AG04450 (cell line): ENCODE measurements around the gene RAB40C. TPM values are rescaled to one million over a fixed set of nuclear protein-coding genes. Genes with fewer than 3 reads are reported as not detected.
"Not testable (repeated sequence)": the region's sequence is repeated elsewhere in the genome, so short reads cannot be mapped to it uniquely, and the experiment has no call there.

Experiments used
- CTCF ChIA-PET: fragments of 300-600, 350-600 bp; formaldehyde crosslinking; extraction: SDS; loops from one replicate; lab custom pipeline; 2022; ENCODE audit warnings: antibody characterized with exemption, inconsistent platforms; lab: Charles Lee
- POLR2A ChIA-PET: fragments of 350-600 bp; formaldehyde crosslinking; extraction: SDS; loops from one replicate; lab custom pipeline; 2021; ENCODE audit warnings: antibody characterized with exemption, inconsistent platforms; lab: Yijun Ruan, JAX
- DNase-seq: peaks from one replicate; pipeline ENCODE4 v3.0.0-alpha.2; 2011; ENCODE audit warnings: low read depth, low spot score
- H3K27ac ChIP-seq: one replicate; pipeline ENCODE4 v1.5.1; 2012; ENCODE audit warnings: low read depth, low read length, control low read depth
- H3K27me3 ChIP-seq: one replicate; pipeline ENCODE4 v1.6.0; 2012; ENCODE audit warnings: low read length; ENCODE audit not compliant: control insufficient read depth, insufficient read depth
- H3K4me3 ChIP-seq: 2 replicates; pipeline ENCODE4 v1.5.1; 2011; ENCODE audit warnings: mild to moderate bottlenecking, low read depth, low read length, control low read depth
- H3K9me3 ChIP-seq: 2 replicates; pipeline ENCODE4 v1.5.1; 2012; ENCODE audit warnings: low read length; ENCODE audit not compliant: control insufficient read depth, insufficient read depth
- CTCF ChIP-seq: IDR thresholded peaks from 2 replicates; pipeline ENCODE4 v1.5.1; 2011; ENCODE audit warnings: low read depth, low read length, control low read depth, inconsistent platforms
- polyA plus RNA-seq: library from polyadenylated mRNA; depleted of rRNA; stranded (reverse); fragments of >200 nt; gene quantifications from 2 replicates; pipeline ENCODE4 v1.2.3, GENCODE V29; 2011

RAB40C gene
- polyA plus RNA-seq, 1 experiment = 4.2 TPM

- POLR2A ChIA-PET = no interaction called here
- Histone ChIP-seq H3K9me3 (peaks cover 1% of the 10 kb centered on the region; the same call in 1 of the 2 replicates), H3K27me3 (no peaks in the 10 kb centered on the region), H3K27ac (no peak overlapping the region), H3K4me3 (no peak overlapping the region)
- DNase-seq = no peak
- CTCF ChIA-PET = no interaction called here
- no peak for TF ChIP-seq CTCF
Measured at GRCh38 chr16:593807-594206, 3.9 kb downstream of the RAB40C start.

GRCh38 chr16:595094-595528, 5.2 kb downstream of the RAB40C start:
- ChIA-PET CTCF (no interaction called here), POLR2A (no interaction called here)
- no peak for DNase-seq
- Histone ChIP-seq H3K27ac (no peak overlapping the region), H3K9me3 (peaks cover 8% of the 10 kb centered on the region), H3K27me3 (no peaks in the 10 kb centered on the region), H3K4me3 (no peak overlapping the region)
- TF ChIP-seq CTCF = no peak

GRCh38 chr16:595942-596735, 6.3 kb downstream of the RAB40C start:
- DNase-seq = no peak
- no peaks in the 10 kb centered on the region for H3K27me3 ChIP-seq
- no peak overlapping the region for H3K4me3 ChIP-seq
- no peak for TF ChIP-seq CTCF
- peaks cover 8% of the 10 kb centered on the region for H3K9me3 ChIP-seq
- POLR2A ChIA-PET = interaction anchor here (0.6 kb wide), 1 partner anchor 11 kb away, joined by 4 read pairs; no protein-coding TSS in a partner anchor
- no peak overlapping the region for H3K27ac ChIP-seq
- CTCF ChIA-PET = no interaction called here

- DNase-seq = no peak
- no peak for TF ChIP-seq CTCF
- Histone ChIP-seq H3K27me3 (no peaks in the 10 kb centered on the region), H3K4me3 (no peak overlapping the region), H3K27ac (no peak overlapping the region), H3K9me3 (peaks cover 8% of the 10 kb centered on the region)
- CTCF ChIA-PET = no interaction called here
- POLR2A ChIA-PET = interaction anchor here (0.6 kb wide), 1 partner anchor 10 kb away, joined by 4 read pairs; no protein-coding TSS in a partner anchor
Measured at GRCh38 chr16:596736-597060, 6.8 kb downstream of the RAB40C start.

GRCh38 chr16:597655-598054, 7.8 kb downstream of the RAB40C start:
- not testable (repeated sequence) for DNase-seq, H3K9me3 ChIP-seq, H3K27ac ChIP-seq, H3K27me3 ChIP-seq, H3K4me3 ChIP-seq
- CTCF ChIA-PET = interaction anchor here (0.7 kb wide), 1 partner anchor 217 kb away, joined by 3 read pairs; no protein-coding TSS in a partner anchor
- POLR2A ChIA-PET = interaction anchor here (0.6 to 0.7 kb wide), 2 partner anchors 18 to 412 kb away, joined by 4 to 5 read pairs; no protein-coding TSS in a partner anchor
